Limb (tissue), 2 donors: ENCODE data around the gene WDR54.
A peak's percentile ranks its signal among the peaks of the same experiment; 100 is the strongest.

Experiments
- DNase-seq, 2 donors: peaks; one replicate each; pipeline ENCODE4 v3.0.0-alpha.2; 2016; ENCODE audit errors: extremely low spot score in 2 of 2

WDR54 gene

DNA sequence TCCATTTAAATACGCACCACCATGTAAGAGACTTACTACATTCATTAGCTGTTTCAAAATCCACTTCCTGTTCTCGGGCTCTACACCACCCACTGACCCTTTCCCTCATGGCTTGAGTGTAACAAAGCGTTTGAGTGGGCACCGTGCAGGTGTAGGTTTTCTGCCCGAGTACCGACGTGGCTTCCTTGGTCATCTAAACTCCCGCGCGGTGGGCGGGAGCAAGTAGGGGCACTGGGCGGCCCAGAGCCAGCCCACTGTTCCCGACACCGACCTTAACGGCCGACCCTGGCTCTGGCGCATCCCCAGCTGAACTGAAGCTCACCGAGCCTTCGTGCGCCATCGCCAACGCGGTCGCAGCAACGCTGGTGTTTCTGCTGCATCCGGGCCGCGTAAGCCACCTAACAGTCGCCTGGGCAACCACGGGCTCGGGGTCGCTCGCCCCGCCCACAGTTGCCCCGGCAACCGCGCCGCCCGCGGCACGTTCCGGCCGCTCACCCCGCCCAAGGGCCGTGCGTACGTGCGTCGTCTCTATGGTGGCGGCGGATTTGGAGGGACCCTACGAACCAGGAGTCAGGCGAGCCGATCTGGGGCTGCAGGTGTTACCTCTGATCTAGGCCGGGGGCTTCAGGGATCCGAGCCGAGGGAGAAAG lies at the start of gene WDR54, which contains the start of gene C2orf81:
WDR54 (plus strand) TSS at position 510 of the 650 bp plus-strand sequence. CDS start 424 bp downstream, outside the sequence.
C2orf81 (minus strand) TSS at position 399 of the 650 bp plus-strand sequence; CDS start at position 340, 59 bp downstream.
- DNase-seq = peak; percentile 80 to 93

DNA sequence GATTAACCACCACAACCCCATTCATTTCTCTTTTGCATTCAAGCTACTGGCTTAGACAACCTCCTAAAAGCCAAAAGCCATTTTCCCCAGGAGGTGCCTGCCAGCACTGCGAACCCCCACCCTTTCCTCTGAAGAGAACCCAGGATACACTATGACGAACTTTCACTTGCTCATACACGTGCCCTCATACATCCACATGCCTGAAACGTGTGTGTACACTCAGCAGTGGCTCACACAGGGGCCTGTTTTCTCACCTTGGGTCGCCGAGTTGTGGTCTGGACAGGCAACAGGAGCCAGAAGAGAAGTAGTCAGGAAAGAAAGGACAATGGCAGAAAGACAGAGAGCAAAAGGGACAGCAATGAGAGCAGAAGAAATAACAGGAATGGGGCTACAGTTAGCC lies 48.9 kb upstream of the WDR54 start:
- no peak for DNase-seq

GRCh38 chr2:74373221-74373676 lies 48.3 kb upstream of the WDR54 start:
- peak in 1 of 2 donors; percentile 32 for DNase-seq

DNA sequence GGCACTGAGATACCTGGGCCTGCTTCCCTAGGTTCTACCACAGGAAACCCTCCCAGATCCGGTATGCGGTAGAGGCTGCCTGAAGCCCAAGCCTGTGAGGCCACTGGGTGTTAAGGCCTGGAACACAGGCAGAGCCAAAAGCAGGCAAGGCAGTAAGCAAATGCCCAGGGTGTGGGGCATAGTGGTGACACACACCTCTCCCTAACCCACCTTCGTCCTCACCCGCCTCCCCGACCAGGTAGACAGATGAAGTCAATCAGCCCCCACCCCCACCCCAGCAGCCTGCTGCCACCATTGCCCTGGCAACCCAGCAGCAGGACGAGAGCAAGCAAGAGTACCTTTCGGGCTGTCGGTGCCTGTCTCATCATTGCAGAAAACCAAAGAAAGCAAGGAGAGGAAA lies 47.5 kb upstream of the WDR54 start:
- peak in 1 of 2 donors; percentile 40 for DNase-seq

DNA sequence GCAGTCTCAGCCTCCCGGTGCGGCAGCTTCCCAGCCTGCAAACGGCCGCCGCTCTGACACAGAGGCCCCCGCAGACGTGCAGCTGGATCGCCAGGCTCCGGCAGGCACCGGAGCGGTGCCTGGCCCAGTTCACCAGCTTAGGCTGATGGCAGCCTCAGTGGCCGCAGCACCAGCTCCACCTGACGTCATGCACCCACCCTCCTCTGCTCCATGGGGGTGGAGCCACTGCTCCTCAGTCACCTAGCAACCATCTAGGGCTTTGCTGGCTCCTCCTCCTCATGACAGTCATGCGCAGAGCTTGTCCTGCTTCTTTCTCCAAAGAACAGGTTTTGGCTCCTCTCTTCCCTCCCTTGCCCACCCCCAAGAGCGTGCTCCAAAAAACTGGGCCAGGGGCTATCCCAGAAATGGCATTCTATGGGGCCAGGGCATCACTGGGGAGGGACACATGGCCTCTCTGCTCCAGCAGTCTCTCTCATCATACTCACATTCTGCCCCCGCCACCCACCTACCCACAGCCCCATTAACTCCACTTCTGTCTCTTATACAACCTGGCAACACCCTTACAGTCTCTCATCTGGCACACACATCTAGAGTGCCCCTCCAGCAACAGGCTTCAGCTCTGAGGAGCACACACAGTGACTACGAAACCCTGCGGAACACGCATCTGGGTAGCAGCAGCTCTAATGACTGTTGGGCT lies 46.9 kb upstream of the WDR54 start:
- DNase-seq = peak; percentile 80 to 85

- no peak for DNase-seq
These were observed 45.7 kb upstream of the WDR54 start for GRCh38 chr2:74375838-74376237.

GRCh38 chr2:74378007-74378406 lies 43.5 kb upstream of the WDR54 start:
- no peak for DNase-seq

- DNase-seq = peak; percentile 48 to 67
These were observed 41.4 kb upstream of the WDR54 start, which contains the start of gene DCTN1 for GRCh38 chr2:74379851-74380789. DCTN1 (minus strand) TSS chr2:74380311; CDS start chr2:74380037, 274 bp downstream.

DNA sequence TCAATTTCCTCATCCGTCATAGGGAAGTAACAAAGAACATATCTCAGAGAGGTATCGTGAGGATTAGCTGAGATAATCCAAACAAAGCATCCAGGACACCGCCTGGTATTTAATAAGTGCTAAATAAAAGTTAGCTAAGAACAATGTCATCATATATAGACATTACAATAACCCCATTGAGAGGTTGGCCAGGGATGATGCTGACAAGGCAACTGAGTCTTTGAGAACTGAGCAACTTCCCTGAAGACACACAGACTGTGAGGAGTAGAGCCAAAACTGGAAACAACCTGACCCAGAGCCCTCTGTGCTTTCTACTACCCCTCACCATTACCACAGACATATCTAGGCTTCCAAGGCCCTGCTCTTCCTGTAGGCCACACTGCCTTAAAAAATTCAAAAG lies 39.8 kb upstream of the WDR54 start:
- no peak for DNase-seq

- DNase-seq = no peak
These were observed 38.3 kb upstream of the WDR54 start for GRCh38 chr2:74383254-74383653.

GRCh38 chr2:74384051-74384450 lies 37.5 kb upstream of the WDR54 start:
- no peak for DNase-seq

DNA sequence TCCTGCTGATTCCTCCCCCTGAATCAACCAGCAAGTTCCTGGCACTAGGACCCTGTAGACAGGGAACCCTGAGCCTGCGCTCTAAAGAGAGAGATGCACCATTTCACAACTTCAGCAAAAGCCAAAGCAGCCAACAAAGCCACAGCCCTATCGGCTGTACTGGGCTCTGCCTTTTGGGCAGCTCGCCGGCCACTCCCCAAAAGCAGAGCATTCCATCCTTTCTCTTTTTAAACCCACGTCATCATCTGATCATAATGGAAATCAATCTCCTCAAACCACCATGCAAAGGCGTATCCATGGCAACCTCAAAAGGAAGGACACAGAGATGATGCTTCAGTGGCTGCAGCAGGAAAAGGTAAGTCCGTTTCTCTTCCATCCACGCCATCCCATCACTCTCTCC lies 36.1 kb upstream of the WDR54 start:
- peak in 1 of 2 donors; percentile 37 for DNase-seq

- DNase-seq = no peak
These were observed 34.2 kb upstream of the WDR54 start for GRCh38 chr2:74387346-74387745.

DNA sequence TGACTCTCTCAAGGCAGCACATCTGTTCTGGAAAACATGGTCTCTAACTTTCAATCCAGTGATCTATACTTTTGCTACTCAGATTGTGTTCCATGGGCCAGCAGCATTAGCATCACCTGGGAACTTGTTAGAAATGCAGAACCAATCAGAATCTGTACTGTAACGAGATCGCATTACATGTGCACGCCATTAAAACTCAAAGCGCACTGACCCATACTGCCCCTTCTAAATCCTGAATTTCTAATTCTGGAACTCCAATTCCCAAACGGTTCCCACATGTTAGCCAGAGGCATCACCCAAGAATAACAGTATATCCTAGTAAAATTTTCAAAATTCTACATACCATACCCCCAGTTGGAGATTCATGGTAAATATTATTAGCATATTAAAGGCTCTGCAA lies 30.9 kb upstream of the WDR54 start:
- DNase-seq = no peak

DNA sequence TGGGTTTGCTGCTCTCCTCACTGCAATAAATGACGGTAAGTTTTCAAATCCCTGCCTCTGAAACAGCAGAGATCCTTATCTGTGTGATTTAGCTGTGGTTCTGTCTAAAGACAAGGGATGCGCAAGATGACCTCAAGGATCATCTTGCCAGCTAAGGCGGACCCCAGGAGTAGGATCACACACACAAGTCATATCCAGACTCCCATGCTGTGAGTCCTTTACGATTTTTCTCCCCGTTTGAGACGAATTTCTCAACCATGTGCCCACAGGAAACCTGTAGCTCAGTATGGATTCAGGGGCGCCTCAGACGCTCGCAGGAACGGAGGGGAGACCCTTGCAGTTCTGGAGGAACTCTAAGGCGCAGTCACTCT lies 30.3 kb upstream of the WDR54 start:
- DNase-seq = no peak

DNA sequence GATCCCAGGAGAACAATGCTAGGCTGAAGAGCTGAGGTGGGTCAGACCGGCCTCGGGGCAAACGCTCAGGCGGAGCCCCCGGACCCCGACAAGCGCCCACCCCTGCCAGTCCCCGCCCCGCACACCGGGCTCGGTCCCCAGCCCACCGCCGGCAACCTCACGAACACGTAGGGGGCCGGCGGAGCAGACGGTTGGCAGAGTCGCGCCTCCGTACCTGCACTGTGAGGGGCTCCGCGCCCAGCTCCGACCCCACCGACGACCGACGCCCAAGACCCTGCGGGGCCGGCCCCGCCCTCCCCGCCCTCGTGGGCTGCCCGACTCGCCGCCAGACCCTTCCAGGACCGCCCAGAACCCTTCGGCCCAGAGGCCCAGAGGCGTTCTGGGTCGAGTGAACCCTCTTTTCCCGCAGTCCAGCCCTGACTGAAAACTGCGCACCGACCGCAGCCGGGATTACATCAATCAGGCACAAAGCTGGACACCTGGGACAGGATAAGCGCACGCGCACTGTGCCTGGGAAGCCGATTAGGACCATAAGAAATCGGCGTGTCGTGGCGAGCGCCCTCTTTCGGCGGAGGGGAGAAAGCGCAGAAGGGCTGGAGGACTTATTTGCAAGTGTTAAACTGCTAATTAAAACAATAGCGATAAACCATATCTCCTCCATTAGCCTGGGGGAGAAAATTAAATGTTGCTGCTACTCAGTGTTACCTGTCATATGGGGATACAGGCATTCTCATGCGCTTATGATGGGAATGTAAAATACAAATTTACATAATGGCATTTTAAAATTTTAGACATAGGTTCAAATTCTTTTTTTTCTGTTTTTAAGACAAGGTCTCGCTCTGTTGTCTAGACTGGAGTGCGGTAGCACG lies 29.7 kb upstream of the WDR54 start:
- peak; percentile 92 to 97 for DNase-seq

- DNase-seq = no peak
These were observed 29.1 kb upstream of the WDR54 start for GRCh38 chr2:74392449-74392743.

DNA sequence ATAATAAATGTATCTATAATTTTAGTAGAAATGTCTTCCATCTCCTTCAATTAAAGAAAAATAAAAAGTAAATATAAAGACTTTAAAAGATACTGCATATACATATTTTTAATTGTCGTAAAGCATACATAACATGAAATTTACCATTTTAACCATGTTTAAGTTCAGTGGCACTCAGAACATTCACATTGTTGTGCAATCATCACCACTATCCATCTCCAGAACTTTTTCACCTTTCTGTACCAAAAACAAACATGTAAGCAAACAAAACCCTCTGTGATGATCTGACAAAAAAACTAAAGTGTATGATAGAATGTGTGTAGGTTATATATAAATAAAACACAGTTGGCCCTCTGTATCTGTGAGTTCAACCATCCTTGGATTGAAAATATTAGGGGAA lies 28.0 kb upstream of the WDR54 start:
- DNase-seq = no peak

- DNase-seq = no peak
These were observed 25.4 kb upstream of the WDR54 start for GRCh38 chr2:74396149-74396548.

DNA sequence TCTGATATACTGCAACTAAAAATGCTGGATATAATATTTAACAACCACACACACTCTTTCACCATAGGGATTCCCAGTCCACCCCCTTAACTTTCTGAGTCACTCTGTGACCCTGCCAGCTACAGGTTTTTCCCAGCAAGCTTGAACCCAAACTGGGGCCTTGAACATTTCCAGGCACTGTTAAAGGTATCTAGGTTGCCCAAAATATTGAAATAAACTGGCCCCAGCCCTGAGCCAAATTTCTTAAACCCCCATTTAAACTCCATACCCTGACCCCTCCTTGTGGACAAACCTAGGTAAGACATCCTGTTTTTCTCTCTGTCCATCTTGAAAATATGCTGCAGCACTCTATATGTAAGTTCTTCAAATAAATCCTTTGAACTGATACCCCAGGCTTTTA lies 21.7 kb upstream of the WDR54 start:
- no peak for DNase-seq

DNA sequence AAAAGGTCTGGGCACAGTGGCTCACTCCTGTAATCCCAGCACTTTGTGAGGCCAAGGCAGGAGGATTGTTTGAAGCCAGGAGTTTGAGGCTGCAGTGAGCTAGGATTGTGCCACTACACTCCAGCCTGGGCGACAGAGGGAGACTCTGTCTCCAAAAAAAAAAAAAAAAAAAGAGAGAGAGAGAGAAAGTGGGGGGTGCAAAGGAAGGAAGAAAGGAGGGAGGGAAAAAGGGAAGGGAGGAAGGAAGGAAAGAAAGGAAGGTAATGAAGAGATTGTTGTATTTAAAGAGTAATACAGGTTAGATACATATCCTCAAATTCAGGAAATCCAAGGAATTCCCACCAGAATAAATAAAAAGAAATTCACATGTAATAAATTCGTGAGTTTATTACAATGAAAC lies 19.6 kb upstream of the WDR54 start:
- no peak for DNase-seq
